GM19395 (cell line): ENCODE data around the gene SNRPN.
"Not testable (repeated sequence)": the region's sequence is repeated elsewhere in the genome, so short reads cannot be mapped to it uniquely, and the experiment has no call there.

Experiments
- ATAC-seq: cut with Tn5 transposase; IDR thresholded peaks from one replicate; pipeline ENCODE4 v1.9.1; 2021; ENCODE audit warnings: mild to moderate bottlenecking, moderate library complexity; ENCODE audit not compliant: unreplicated experiment

The SNRPN gene

DNA sequence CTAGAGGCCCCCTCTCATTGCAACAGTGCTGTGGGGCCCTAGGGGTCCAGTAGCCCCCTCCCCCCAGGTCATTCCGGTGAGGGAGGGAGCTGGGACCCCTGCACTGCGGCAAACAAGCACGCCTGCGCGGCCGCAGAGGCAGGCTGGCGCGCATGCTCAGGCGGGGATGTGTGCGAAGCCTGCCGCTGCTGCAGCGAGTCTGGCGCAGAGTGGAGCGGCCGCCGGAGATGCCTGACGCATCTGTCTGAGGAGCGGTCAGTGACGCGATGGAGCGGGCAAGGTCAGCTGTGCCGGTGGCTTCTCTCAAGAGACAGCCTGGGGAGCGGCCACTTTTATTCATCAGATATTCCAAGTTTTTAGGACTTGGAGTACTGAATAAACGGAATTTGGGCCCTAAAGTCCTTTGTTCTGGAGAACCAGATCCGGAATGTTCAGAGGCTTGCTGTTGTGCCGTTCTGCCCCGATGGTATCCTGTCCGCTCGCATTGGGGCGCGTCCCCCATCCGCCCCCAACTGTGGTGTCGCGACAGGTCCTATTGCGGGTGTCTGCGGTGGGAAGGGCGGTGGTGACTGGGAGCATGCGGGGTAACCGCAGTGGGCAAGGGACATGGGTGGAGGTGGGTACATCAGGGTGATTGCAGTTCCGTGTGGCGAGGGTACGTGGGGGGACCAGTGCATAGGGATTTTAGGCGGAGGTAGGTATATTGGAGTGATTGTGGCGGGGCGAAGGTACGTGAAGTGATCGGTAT, at the start of gene SNRPN, which contains the start of gene SNURF:
Gene SNRPN (plus strand): TSS at position 205 of the 748 bp plus-strand sequence. CDS start 19,467 bp downstream, outside the sequence.
Gene SNURF (plus strand): TSS at position 205 of the 748 bp plus-strand sequence. CDS start 62 bp downstream, at position 267.
- peak; percentile 48 for ATAC-seq

DNA sequence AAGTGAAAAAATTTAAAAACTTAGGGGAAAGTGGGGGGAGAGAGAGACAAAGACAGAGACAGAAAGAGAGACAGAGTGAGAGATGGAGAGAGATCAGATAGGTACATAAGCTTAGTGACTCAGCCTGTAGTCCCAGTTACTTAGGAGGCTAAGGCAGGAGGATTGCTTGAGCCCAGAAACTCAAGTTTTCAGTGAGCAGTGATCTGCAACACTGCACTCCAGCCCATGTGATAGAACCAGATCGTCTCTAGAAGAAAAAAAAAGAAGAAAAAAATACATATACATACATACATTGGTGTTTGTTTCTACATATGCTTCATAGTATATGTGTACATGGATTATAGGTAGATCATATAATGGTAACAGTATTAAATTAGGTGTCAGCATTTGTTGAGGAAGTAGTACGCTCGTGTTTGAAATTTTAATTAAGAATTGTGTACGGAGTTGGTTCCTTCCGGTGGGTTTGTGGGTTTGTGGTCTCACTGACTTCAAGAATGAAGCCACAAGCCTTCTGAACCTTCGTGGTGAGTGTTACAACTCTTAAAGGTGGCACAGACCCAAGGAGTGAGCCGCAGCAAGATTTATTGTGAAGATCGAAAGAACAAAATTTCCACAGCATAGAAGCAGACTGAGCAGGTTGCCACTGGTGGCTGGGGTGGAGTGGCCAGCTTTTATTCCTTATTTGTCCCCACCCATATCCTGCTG, 38.3 kb upstream of the SNRPN start:
- ATAC-seq = no peak

- ATAC-seq = no peak
Observed at GRCh38 chr15:24917431-24917830, 37.4 kb upstream of the SNRPN start.

- no peak for ATAC-seq
Observed at GRCh38 chr15:24919446-24919845, 35.3 kb upstream of the SNRPN start.

GRCh38 chr15:24922781-24923180, 32.0 kb upstream of the SNRPN start:
- not testable (repeated sequence) for ATAC-seq

GRCh38 chr15:24924153-24924552, 30.6 kb upstream of the SNRPN start:
- no peak for ATAC-seq

- ATAC-seq = no peak
Observed at GRCh38 chr15:24924621-24925020, 30.2 kb upstream of the SNRPN start.

GRCh38 chr15:24931874-24932732, 22.7 kb upstream of the SNRPN start:
- not testable (repeated sequence) for ATAC-seq

- no peak for ATAC-seq
Observed at GRCh38 chr15:24933716-24934115, 21.1 kb upstream of the SNRPN start.

DNA sequence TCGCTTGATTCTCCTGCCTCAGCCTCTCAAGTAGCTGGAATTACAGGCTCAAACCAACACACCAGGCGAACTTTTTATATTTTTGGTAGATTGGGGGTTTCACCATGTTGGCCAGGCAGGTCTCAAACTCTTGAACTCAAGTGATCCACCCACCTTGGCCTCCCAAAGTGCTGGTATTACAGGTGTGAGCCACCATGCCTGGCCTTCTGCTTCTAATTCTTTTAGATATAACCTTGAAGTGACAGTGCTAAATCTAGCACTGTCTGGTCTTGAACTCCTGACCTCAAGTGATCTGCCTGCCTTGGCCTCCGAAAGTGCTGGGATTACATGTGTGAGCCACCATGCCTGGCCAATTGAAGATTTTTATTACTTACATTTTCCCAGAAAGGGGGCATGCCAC, 16.6 kb upstream of the SNRPN start:
- ATAC-seq = not testable (repeated sequence)

DNA sequence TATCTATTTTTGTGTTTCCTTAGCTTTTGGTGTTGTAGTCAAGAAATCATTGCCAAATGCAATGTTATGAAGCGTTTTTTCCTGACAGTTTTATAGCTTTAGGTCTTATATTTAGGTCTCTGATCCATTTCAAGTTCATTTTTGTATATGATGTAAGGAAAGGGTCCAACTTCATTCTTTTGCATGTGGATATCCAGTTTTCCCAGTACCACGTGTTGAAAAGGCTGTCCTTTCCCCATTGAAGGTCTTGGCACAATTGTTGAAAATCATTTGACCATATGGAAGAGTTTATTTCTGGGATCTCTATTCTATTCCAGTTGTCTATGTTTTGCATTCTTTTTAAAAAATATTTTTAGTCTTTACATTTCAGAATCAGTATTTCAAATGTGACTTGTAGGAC, 14.6 kb upstream of the SNRPN start:
- ATAC-seq = no peak

DNA sequence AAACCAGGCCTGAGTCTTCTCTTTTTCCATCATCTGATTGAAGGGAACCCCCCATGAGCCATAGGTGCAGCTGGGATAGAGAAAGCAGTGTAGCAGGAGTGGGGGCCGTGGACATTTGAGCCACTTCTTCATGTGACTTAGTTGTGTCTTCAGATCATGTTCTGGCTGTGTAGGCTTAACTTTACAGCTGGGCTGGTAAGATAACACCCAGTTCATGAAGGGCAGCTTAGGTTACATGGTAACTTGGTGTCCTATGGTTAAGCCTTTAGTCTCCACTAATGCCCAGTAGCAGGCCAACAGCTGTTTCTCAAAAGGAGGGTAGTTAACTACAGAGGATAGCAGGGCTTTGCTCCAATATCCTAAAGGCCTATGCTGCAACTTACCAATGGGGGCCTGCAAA, 11.4 kb upstream of the SNRPN start:
- no peak for ATAC-seq

GRCh38 chr15:24944954-24945353, 9.8 kb upstream of the SNRPN start:
- ATAC-seq = no peak

- no peak for ATAC-seq
Observed at GRCh38 chr15:24945711-24946110, 9.1 kb upstream of the SNRPN start.

DNA sequence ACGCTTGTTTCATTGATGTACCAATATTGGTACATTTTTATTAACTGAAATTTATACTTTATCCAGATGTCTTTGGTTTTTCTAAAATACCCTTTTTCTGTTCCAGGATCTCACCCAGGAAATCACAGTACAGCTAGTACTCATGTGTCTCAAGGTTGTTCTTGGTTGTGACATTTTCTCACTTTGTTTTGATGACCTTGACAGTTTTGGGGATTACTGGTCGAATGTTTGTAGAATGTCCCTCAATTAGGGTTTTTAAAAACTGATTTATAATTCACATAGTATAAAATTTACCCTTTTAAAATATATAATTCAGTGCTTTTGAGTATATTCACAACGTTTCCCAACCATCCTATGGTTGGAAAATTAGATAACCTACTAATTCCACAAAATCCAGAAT, 6.3 kb upstream of the SNRPN start:
- no peak for ATAC-seq

- no peak for ATAC-seq
Observed at GRCh38 chr15:24955531-24955921, 739 bp downstream of the SNRPN start.

- peak; percentile 74 for ATAC-seq
Observed at GRCh38 chr15:24956111-24956838, 1.5 kb downstream of the SNRPN start.

DNA sequence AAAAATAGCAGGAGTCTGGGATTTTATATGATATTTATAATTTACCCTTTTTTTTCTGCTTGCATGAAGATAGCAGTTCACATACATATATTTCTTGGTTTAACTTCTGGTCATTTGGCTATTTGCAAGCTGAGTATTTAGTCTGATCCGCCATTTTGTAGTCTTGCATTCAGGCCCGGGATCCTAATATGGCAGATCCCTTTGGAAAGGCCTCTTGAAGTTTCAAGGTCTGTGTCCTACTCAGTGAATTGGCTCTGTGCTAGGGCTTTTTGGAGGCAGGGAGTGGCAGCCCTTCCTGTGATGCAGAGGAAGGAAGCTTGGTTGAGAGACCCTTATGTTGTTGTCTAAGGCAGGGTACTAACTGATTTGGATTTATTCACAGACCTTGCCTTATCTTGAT, 2.9 kb downstream of the SNRPN start:
- no peak for ATAC-seq

GRCh38 chr15:24961967-24962366, 7.2 kb downstream of the SNRPN start:
- ATAC-seq = no peak

DNA sequence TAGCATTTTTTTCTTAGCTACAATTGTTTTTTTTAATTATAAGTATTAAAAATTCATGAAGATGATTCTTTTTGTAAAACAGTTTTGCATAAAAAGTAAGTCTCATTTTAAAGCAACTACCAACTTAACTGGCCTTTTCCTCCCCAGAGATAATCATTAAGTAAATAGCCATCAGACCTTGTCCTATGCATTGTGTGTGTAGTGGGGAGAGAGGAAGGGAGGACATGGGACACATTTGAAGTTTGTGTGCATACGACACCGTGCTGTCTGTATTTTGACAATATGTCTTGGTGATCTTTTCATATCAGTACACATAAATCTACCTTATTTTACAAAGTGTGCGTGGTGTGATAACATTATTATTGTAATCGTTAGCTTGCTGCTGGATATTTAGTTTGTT, 8.1 kb downstream of the SNRPN start:
- ATAC-seq = no peak
